Measurements from ENCODE around the gene CRNKL1.

GRCh38 chr20:20002101-20002998 is 49.9 kb downstream of the CRNKL1 start:
- TF ChIP-seq JUN (IDR thresholded peaks at IDR 0.05; ENCODE audit: borderline replicate concordance, insufficient read depth, insufficient read length, low read depth) (no peak), FOS (IDR thresholded peaks at IDR 0.05; ENCODE audit: borderline replicate concordance, insufficient read depth, low read length) (no peak), POLR2AphosphoS5 (IDR thresholded peaks at IDR 0.05; ENCODE audit: insufficient read depth, low read depth, low read length) (no peak), EZH2 (IDR thresholded peaks at IDR 0.05; ENCODE audit: borderline replicate concordance, low read depth, low read length, severe bottlenecking) (no peak)
- TF ChIP-seq, protein P1, sequence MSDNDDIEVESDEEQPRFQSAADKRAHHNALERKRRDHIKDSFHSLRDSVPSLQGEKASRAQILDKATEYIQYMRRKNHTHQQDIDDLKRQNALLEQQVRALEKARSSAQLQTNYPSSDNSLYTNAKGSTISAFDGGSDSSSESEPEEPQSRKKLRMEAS (IDR thresholded peaks at IDR 0.05; ENCODE audit: insufficient read depth, insufficient read length) = no peak
- TF ChIP-seq, protein P2, sequence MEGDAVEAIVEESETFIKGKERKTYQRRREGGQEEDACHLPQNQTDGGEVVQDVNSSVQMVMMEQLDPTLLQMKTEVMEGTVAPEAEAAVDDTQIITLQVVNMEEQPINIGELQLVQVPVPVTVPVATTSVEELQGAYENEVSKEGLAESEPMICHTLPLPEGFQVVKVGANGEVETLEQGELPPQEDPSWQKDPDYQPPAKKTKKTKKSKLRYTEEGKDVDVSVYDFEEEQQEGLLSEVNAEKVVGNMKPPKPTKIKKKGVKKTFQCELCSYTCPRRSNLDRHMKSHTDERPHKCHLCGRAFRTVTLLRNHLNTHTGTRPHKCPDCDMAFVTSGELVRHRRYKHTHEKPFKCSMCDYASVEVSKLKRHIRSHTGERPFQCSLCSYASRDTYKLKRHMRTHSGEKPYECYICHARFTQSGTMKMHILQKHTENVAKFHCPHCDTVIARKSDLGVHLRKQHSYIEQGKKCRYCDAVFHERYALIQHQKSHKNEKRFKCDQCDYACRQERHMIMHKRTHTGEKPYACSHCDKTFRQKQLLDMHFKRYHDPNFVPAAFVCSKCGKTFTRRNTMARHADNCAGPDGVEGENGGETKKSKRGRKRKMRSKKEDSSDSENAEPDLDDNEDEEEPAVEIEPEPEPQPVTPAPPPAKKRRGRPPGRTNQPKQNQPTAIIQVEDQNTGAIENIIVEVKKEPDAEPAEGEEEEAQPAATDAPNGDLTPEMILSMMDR (IDR thresholded peaks at IDR 0.05; ENCODE audit: extremely low read depth in 1 of 2, insufficient read depth in 1 of 2, low read depth in 1 of 2, low read length in 2 of 2) = no peak

All from endothelial cell of umbilical vein (primary cell).